ENCODE results near the gene RASSF10.

RASSF10 gene

DNA sequence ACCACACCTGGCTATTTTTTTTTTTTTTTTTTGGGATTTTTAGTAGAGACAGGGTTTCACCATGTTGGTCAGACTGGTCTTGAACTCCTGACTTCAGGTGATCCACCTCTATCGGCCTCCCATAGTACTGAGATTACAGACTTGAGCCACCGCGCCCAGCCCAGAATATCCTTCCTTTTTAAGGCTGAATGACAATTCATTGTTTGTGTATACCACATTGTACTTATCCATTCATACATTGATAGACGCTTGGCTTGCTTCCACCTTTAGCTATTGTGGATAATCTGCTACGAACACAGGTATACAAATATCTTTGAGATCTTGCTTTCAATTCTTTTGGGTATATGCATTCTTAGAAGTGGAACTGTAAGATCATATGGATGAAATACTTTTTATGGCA, 10.8 kb upstream of the RASSF10 start:
- in situ Hi-C loops (cut with HindIII; ENCODE audit: low sequenced_read_pairs): no loop called here
- no peak overlapping the region for H3K4me3 ChIP-seq (ENCODE audit: low read depth, low read length)

DNA sequence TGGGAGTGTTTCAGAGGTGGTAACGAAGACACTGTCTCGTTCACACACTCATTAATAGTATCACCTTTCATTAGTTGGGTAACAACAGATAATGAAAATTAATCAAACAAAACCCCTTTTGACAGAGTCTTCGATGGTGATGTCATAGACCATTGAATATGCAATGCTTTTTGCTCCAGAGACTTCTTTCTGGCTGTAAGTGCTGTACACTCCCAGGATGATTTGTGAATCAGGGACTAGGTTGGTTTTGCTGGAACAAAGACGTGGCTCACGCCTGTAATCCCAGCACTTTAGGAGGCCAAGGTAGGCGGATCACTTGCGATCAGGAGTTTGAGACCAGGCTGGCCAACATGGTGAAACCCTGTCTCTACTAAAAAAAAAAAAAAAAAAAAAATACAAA, 9.5 kb upstream of the RASSF10 start:
- TF ChIP-seq, protein P1, sequence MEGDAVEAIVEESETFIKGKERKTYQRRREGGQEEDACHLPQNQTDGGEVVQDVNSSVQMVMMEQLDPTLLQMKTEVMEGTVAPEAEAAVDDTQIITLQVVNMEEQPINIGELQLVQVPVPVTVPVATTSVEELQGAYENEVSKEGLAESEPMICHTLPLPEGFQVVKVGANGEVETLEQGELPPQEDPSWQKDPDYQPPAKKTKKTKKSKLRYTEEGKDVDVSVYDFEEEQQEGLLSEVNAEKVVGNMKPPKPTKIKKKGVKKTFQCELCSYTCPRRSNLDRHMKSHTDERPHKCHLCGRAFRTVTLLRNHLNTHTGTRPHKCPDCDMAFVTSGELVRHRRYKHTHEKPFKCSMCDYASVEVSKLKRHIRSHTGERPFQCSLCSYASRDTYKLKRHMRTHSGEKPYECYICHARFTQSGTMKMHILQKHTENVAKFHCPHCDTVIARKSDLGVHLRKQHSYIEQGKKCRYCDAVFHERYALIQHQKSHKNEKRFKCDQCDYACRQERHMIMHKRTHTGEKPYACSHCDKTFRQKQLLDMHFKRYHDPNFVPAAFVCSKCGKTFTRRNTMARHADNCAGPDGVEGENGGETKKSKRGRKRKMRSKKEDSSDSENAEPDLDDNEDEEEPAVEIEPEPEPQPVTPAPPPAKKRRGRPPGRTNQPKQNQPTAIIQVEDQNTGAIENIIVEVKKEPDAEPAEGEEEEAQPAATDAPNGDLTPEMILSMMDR (IDR thresholded peaks at IDR 0.05; ENCODE audit: low read depth, low read length): no peak
- in situ Hi-C loops (cut with HindIII; ENCODE audit: low sequenced_read_pairs): no loop called here
- no peak for DNase-seq (ENCODE audit: low read depth, low spot score)
- H3K4me3 ChIP-seq (ENCODE audit: low read depth, low read length): no peak overlapping the region

More for the DNA sequence above, 10.8 kb upstream of the RASSF10 start:
- TF ChIP-seq, protein P1 (IDR thresholded peaks at IDR 0.05; ENCODE audit: low read depth, low read length): no peak
- DNase-seq (ENCODE audit: low read depth, low spot score): no peak

DNA sequence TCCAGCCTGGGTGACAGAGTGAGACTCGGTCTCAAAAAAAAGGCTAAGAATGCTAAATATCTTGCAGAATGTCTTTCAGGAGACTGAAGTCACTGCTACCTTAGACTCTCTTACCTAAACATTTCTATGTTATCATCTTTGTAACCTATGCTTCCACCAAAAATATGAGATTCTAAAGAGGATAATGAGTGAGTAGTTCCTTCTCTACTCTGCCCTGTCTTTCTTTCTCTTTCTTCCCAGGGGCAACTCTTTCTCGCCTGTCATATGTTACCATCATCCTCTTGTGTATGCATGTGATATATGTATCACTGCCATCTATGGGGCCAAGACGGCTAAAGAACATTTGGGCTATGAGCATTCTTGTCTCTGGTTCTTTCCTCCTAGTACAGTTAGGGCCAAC, 9.0 kb upstream of the RASSF10 start:
- TF ChIP-seq, protein P1 (IDR thresholded peaks at IDR 0.05; ENCODE audit: low read depth, low read length): no peak
- in situ Hi-C loops (cut with HindIII; ENCODE audit: low sequenced_read_pairs): no loop called here

DNA sequence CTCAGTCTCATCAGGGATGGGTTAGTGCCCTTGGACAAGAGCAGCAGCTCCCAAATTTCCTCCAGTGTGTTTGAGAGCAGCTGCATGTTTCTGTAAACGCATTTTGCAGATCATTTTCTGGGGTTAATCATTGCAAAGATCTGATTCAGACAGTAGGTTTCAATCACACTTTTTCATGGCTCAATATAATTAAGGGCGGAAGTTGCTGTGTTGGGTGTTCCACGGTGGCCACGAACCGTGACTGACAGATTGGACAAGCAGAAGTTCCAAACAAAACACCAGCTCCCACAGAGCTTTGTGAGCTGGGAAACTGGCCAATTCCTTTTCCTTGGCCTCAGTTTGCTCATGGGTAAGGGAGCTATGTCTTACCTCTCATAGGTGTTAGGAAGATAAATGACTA, 8.4 kb upstream of the RASSF10 start:
- no peak overlapping the region for H3K4me3 ChIP-seq (ENCODE audit: low read depth, low read length)
- TF ChIP-seq, protein P1 (IDR thresholded peaks at IDR 0.05; ENCODE audit: low read depth, low read length): no peak
- DNase-seq (ENCODE audit: low read depth, low spot score): no peak
- in situ Hi-C loops (cut with HindIII; ENCODE audit: low sequenced_read_pairs): no loop called here

More for the DNA sequence above, 9.0 kb upstream of the RASSF10 start:
- DNase-seq (ENCODE audit: low read depth, low spot score): no peak
- no peak overlapping the region for H3K4me3 ChIP-seq (ENCODE audit: low read depth, low read length)

DNA sequence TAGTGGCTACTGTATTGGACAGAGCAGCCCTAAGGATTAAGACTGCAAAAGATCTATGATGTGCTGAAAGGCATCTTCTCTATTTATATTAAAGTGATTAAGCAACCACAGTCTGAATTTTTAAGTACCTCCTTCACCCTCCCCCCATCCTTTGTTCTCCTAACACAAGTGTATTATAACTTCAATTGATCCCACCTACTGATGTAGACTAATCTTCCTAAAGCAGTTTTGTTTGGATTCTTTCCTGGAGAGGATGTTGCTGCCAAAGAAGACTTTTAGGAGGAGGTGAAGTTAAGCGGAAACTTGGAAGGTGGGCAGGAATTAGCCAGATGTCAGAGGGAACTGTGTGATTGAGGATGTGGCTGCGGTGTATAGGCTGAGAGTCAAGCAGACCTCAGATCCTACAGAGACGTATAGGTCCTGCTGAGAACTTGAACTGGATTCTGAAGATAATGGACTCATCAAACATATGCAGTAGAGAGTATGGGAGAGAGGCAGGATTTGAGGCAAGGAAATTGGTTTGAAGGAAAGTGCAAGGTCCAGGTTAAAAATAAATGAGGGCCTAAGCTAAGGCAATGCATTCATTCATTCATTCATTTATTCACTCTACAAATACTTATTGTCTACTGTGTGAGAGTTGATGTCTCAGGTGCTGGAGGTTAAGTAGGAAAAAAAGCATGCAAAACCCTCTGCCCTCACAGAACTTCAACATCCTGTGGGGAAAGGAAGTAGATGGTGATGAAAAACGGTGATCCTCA, 5.2 kb upstream of the RASSF10 start:
- DNase-seq (ENCODE audit: low read depth, low spot score): peak; percentile 56
- TF ChIP-seq, protein P1 (IDR thresholded peaks at IDR 0.05; ENCODE audit: low read depth, low read length): no peak
- in situ Hi-C loops (cut with HindIII; ENCODE audit: low sequenced_read_pairs): no loop called here
- no peak overlapping the region for H3K4me3 ChIP-seq (ENCODE audit: low read depth, low read length)

DNA sequence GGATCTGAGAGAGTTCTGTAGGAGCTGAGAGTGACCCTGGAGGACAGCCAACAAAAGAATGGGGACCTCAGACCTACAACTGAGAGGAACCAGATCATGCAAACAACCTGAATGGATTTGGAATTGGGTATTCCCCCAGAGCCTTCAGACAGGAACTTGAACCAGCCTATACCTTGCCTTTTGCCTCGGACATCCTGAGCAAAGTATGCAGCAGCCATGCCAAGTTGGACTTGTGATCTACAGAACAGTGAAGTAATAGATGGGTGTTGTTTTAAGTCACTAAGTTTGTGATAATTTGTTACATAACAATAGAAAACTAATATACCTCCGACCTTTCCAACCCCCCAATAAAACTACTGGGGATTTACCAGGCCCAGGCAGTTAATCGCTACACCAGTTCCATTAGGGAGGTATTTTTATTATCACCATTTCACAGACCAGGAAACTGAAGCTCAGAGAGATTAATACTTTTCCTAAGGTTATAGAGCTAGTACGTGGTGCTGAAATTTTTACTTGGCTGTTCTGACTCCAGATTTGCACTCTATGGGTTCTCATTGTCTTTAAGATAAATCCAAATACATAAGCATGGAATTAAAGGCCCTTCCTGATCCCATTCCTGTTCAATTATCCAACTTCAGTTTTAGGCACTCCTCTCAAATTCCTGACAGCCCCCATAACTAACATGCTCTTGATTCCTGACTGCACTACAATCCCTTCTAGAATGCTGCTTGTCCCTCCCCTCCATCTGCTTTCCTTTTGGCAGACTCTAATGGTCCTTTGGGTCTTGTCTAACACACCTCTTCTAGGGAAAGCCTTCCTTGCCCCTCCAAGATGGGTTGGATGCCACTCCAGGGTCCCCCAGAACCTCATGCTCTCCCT, 1.7 kb upstream of the RASSF10 start:
- in situ Hi-C loops (cut with HindIII; ENCODE audit: low sequenced_read_pairs): no loop called here
- DNase-seq (ENCODE audit: low read depth, low spot score): no peak
- TF ChIP-seq, protein P1 (IDR thresholded peaks at IDR 0.05; ENCODE audit: low read depth, low read length): no peak
- H3K4me3 ChIP-seq (ENCODE audit: low read depth, low read length): no peak overlapping the region

Measured in astrocyte of the spinal cord (primary cell).